ENCODE measurements around the gene TCP11.

The TCP11 gene

GRCh38 chr6:35073766-35074471 is 67.2 kb downstream of the TCP11 start:
- DNase-seq (ENCODE audit: low read depth, low spot score) = no peak
- no peak overlapping the region for H3K4me3 ChIP-seq
- H3K9ac ChIP-seq (ENCODE audit: insufficient read length) = no peak overlapping the region
- H3K27ac ChIP-seq = no peak overlapping the region
- H3K9me3 ChIP-seq (ENCODE audit: low read depth, low read length) = no peaks in the 10 kb centered on the region
- TF ChIP-seq POLR2AphosphoS5 (IDR thresholded peaks at IDR 0.05; ENCODE audit: borderline replicate concordance, low read depth, low read length) (no peak), EZH2 (IDR thresholded peaks at IDR 0.05) (no peak), FOXP2 (optimal IDR thresholded peaks at IDR 0.05; ENCODE audit: control extremely low read depth, extremely low read length, insufficient read depth) (no peak)
- H3K36me3 ChIP-seq (ENCODE audit: insufficient read depth, low read length) = no peaks in the 10 kb centered on the region

GRCh38 chr6:35073211-35073610 is 67.9 kb downstream of the TCP11 start:
- no peak overlapping the region for H3K27ac ChIP-seq
- no peaks in the 10 kb centered on the region for H3K9me3 ChIP-seq (ENCODE audit: low read depth, low read length)
- no peak for DNase-seq (ENCODE audit: low read depth, low spot score)
- no peak overlapping the region for H3K4me3 ChIP-seq
- H3K36me3 ChIP-seq (ENCODE audit: insufficient read depth, low read length) = no peaks in the 10 kb centered on the region
- TF ChIP-seq FOXP2 (optimal IDR thresholded peaks at IDR 0.05; ENCODE audit: control extremely low read depth, extremely low read length, insufficient read depth) (no peak), EZH2 (IDR thresholded peaks at IDR 0.05) (no peak), POLR2AphosphoS5 (IDR thresholded peaks at IDR 0.05; ENCODE audit: borderline replicate concordance, low read depth, low read length) (no peak)
- no peak overlapping the region for H3K9ac ChIP-seq (ENCODE audit: insufficient read length)

- Histone ChIP-seq H3K36me3 (ENCODE audit: insufficient read depth, low read length) (no peaks in the 10 kb centered on the region), H3K4me3 (no peak overlapping the region), H3K9ac (ENCODE audit: insufficient read length) (no peak overlapping the region), H3K27ac (no peak overlapping the region), H3K9me3 (ENCODE audit: low read depth, low read length) (no peaks in the 10 kb centered on the region)
- no peak for TF ChIP-seq EZH2 (IDR thresholded peaks at IDR 0.05)
- no peak for TF ChIP-seq FOXP2 (optimal IDR thresholded peaks at IDR 0.05; ENCODE audit: control extremely low read depth, extremely low read length, insufficient read depth)
- TF ChIP-seq POLR2AphosphoS5 (IDR thresholded peaks at IDR 0.05; ENCODE audit: borderline replicate concordance, low read depth, low read length) = no peak
- DNase-seq (ENCODE audit: low read depth, low spot score) = no peak
These were observed 68.5 kb downstream of the TCP11 start for GRCh38 chr6:35072698-35073055.

GRCh38 chr6:35072051-35072697 is 69.0 kb downstream of the TCP11 start:
- TF ChIP-seq EZH2 (IDR thresholded peaks at IDR 0.05) (no peak), FOXP2 (optimal IDR thresholded peaks at IDR 0.05; ENCODE audit: control extremely low read depth, extremely low read length, insufficient read depth) (no peak), POLR2AphosphoS5 (IDR thresholded peaks at IDR 0.05; ENCODE audit: borderline replicate concordance, low read depth, low read length) (no peak)
- Histone ChIP-seq H3K4me3 (no peak overlapping the region), H3K36me3 (ENCODE audit: insufficient read depth, low read length) (no peaks in the 10 kb centered on the region), H3K27ac (no peak overlapping the region), H3K9ac (ENCODE audit: insufficient read length) (no peak overlapping the region), H3K9me3 (ENCODE audit: low read depth, low read length) (no peaks in the 10 kb centered on the region)
- no peak for DNase-seq (ENCODE audit: low read depth, low spot score)

- Histone ChIP-seq H3K9ac (ENCODE audit: insufficient read length) (no peak overlapping the region), H3K9me3 (ENCODE audit: low read depth, low read length) (no peaks in the 10 kb centered on the region), H3K36me3 (ENCODE audit: insufficient read depth, low read length) (no peaks in the 10 kb centered on the region), H3K27ac (no peak overlapping the region), H3K4me3 (no peak overlapping the region)
- no peak for TF ChIP-seq EZH2 (IDR thresholded peaks at IDR 0.05)
- TF ChIP-seq POLR2AphosphoS5 (IDR thresholded peaks at IDR 0.05; ENCODE audit: borderline replicate concordance, low read depth, low read length) = no peak
- no peak for TF ChIP-seq FOXP2 (optimal IDR thresholded peaks at IDR 0.05; ENCODE audit: control extremely low read depth, extremely low read length, insufficient read depth)
- no peak for DNase-seq (ENCODE audit: low read depth, low spot score)
These were observed 69.7 kb downstream of the TCP11 start for GRCh38 chr6:35071347-35071994.

- no peak for DNase-seq (ENCODE audit: low read depth, low spot score)
- Histone ChIP-seq H3K9ac (ENCODE audit: insufficient read length) (no peak overlapping the region), H3K9me3 (ENCODE audit: low read depth, low read length) (no peaks in the 10 kb centered on the region), H3K27ac (no peak overlapping the region), H3K36me3 (ENCODE audit: insufficient read depth, low read length) (no peaks in the 10 kb centered on the region), H3K4me3 (no peak overlapping the region)
- TF ChIP-seq EZH2 (IDR thresholded peaks at IDR 0.05) (no peak), FOXP2 (optimal IDR thresholded peaks at IDR 0.05; ENCODE audit: control extremely low read depth, extremely low read length, insufficient read depth) (no peak), POLR2AphosphoS5 (IDR thresholded peaks at IDR 0.05; ENCODE audit: borderline replicate concordance, low read depth, low read length) (no peak)
These were observed 71.0 kb downstream of the TCP11 start for GRCh38 chr6:35070111-35070510.

- DNase-seq (ENCODE audit: low read depth, low spot score) = no peak
- H3K9me3 ChIP-seq (ENCODE audit: low read depth, low read length) = no peaks in the 10 kb centered on the region
- H3K27ac ChIP-seq = no peak overlapping the region
- no peak overlapping the region for H3K9ac ChIP-seq (ENCODE audit: insufficient read length)
- H3K4me3 ChIP-seq = no peak overlapping the region
- no peaks in the 10 kb centered on the region for H3K36me3 ChIP-seq (ENCODE audit: insufficient read depth, low read length)
- no peak for TF ChIP-seq POLR2AphosphoS5 (IDR thresholded peaks at IDR 0.05; ENCODE audit: borderline replicate concordance, low read depth, low read length)
- TF ChIP-seq FOXP2 (optimal IDR thresholded peaks at IDR 0.05; ENCODE audit: control extremely low read depth, extremely low read length, insufficient read depth) = no peak
- TF ChIP-seq EZH2 (IDR thresholded peaks at IDR 0.05) = no peak
These were observed 71.9 kb downstream of the TCP11 start for GRCh38 chr6:35069262-35069661.

- no peak for TF ChIP-seq EZH2 (IDR thresholded peaks at IDR 0.05)
- TF ChIP-seq FOXP2 (optimal IDR thresholded peaks at IDR 0.05; ENCODE audit: control extremely low read depth, extremely low read length, insufficient read depth) = no peak
- no peak for TF ChIP-seq POLR2AphosphoS5 (IDR thresholded peaks at IDR 0.05; ENCODE audit: borderline replicate concordance, low read depth, low read length)
- H3K9ac ChIP-seq (ENCODE audit: insufficient read length) = no peak overlapping the region
- H3K36me3 ChIP-seq (ENCODE audit: insufficient read depth, low read length) = no peaks in the 10 kb centered on the region
- DNase-seq (ENCODE audit: low read depth, low spot score) = no peak
- no peak overlapping the region for H3K27ac ChIP-seq
- H3K9me3 ChIP-seq (ENCODE audit: low read depth, low read length) = no peaks in the 10 kb centered on the region
- no peak overlapping the region for H3K4me3 ChIP-seq
These were observed 72.5 kb downstream of the TCP11 start for GRCh38 chr6:35068644-35069043.
